ENCODE data around the gene FRMPD2.
"Not testable (repeated sequence)": the region's sequence is repeated elsewhere in the genome, so short reads cannot be mapped to it uniquely, and the experiment has no call there.

The FRMPD2 gene

DNA sequence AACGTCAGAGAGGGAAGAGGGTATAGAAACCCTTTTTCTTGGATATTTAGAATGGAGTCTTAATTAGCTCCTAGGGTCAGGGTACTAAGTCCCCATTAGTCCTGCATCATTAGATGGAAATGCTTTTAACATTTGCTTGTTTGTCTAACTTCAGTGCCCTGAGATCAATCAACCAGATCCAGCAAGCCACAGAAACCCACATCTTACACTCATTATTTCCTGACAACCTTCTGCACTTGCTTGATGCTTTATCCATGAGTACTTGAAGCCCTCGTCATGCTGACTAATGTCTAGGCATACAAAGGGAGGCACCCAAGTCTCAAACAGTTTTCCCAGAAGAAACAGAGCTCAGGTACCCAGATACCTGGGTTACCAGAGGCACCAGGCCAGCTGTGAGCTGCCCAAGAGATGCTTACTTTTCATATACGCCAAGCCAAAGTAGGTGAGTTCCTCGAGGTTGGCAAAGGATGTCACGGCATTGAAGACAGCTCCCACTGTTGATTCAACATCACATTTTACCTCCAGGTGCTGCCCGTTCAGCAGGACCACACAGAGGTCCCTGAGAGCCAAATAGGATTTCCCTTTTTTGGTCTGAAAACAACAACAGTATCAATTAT, 42.7 kb downstream of the FRMPD2 start:
- DNase-seq (ENCODE audit: low spot score) = no peak

DNA sequence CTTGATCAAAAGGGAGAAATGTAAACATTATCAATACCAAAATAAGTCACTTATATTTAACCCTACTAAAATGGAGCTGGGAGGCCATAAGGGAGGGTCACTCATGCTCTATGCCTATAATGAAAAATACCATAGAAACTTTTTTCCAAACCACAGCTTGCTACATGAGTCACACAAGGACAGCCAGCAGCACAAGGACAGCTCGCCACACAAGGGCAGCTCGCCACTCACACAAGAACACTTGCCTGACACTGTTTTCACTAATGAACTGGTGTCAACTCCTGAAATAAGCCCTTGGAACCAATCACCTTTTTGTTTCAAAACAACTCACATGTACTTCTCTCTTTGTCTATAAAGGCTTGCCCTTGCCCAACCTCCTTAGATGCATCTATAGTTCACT, 43.3 kb downstream of the FRMPD2 start:
- peak; percentile 55 for DNase-seq (ENCODE audit: low spot score)

DNA sequence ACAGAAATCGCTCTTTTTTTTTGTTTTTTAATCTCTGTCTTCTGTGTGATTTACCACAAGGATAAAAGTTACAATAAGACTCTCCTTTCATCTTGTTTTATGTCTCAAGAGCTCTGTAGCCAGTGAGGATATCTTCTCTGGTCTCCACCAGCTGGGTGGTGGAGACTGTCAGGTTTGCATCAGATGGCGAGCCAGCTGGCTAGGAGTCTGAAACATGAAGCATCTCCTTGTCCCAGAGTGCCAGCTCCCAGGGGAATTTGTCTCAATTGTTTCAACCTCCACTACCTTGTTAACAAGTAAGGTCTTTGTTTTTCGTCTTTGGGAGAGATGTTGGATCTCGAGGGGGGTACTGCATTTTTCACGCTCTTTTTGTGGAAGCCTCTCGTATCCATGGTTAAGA, 47.3 kb downstream of the FRMPD2 start:
- DNase-seq (ENCODE audit: low spot score) = no peak

DNA sequence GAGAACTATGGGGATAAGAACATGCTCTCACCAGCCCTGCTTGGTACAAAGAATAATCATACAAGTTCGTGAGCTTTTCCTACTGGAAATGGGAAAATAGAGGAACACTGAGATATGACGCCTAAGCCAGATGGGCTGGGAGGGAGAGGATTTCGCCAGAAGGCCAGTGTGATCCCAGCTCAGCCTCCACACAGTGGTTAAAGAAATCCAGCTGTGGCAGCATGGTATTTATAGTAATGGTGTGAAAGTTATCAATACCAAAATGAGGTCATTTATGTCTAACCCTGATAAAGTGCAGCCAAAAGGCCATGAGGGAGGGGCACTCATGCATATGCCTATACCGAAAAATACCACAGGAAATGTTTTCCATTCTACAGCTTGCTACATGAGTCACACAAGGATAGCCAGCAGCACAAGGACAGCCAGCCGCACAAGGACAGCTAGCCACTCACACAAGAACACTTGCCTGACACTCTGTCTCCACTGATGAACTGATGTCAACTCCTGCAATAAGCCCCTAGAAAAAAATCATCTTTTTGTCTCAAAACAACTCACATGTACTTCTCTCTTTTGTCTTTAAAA, 49.4 kb downstream of the FRMPD2 start:
- peak; percentile 46 for DNase-seq (ENCODE audit: low spot score)

DNA sequence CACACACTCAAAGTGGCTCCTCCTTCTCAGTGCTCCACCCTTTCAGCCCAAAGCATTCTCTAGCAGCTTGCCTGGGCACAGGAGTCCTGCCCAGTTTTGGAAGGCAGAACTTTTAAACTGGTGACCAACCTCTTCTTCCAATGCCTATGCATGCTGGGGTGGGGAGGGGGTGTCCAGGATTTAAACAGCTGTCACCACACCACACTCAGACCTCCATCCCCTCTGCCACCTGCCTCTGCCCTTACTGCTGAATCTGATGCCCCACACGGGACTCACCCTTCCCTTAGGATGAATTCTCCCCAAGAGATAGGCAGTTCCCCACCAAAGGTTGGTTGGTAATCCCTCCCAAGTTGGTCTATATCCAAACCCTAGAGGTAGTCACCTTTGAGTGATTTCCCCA, 50.2 kb downstream of the FRMPD2 start:
- no peak for DNase-seq (ENCODE audit: low spot score)

DNA sequence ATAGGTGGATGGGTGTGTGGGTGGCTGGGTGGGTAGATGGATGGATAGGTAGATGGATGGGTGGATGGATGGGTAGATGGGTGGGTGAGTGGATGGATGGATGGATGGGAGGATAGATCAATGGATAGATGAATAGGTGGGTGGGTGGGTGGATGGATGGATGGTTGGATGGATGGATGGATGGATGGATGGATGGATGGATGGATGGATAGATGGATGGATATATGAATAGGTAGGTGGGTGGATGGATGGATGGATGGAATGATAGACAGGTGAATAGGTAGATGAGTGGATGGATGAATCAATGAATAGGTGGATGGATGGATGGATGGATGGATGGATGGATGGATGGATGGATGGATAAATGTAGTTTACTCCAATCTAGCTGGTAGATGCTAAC, 52.7 kb downstream of the FRMPD2 start:
- DNase-seq (ENCODE audit: low spot score) = no peak

DNA sequence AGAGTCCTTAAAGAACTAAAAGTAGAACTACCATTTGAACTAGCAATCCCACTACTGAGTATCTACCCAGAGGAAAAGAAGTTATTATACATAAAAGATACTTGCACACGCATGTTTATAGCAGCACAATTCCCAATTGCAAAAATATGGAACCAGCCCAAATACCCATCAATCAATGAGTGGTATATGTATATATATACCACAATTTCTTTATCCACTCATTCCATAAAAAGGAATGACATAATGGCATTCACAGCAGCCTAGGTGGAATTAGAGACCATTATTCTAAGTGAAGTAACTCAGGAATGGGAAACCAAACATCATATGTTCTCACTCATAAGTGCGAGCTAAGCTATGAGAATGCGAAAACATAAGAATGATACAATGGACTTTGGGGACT, 53.5 kb downstream of the FRMPD2 start:
- DNase-seq (ENCODE audit: low spot score) = not testable (repeated sequence)

DNA sequence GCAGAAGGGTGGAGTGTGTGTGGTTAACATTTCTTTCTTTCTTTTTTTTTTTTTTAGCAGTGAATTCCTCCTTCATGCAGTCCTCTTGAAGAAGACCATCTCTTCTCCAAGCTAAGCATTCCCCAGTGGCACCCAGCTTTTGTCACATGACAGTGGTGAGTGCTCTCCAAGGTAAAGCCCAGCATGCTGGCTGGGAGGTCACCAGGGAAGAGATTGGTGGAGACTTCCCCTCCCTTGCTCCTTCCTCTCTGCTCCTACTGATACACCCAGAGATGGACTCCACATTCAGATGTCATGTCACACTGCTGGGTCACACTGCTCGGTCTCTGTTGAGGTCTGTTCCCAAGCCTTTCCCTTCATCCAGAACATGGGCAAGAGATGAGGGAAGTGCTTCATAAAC, 55.3 kb downstream of the FRMPD2 start:
- DNase-seq (ENCODE audit: low spot score) = no peak

DNA sequence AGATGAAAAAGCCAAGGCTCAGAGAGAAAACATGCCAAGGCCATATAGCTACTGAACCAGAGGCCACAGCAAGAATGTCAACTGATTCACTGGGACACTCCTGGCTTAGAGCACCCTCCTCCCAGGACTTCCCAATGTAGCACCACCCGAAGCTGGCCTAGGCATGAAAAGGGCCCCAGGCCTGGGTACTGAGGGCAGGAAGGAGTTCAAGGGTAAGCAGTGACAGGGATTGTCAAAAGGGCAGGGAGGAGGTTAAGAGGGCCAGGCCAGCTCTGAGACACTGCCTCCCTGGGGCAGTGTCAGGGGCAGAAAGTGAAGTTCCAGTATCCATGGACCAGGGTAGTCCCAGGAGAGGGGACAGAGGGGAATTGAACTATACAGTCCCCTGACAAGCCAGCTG, 57.8 kb downstream of the FRMPD2 start:
- no peak for DNase-seq (ENCODE audit: low spot score)

DNA sequence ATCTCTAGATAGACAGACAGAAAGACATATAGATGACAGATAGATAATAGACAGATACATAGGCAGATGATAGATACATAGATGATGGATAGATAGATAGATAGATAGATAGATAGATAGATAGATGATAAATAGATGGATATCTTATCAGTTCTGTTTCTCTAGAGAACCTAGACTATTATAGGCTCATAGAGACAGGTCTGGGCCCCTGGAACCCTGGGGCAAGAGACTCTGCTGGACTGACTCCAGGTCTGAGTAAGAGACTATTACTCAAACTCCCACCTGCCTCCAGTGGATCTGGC, 58.3 kb downstream of the FRMPD2 start:
- DNase-seq (ENCODE audit: low spot score) = no peak

DNA sequence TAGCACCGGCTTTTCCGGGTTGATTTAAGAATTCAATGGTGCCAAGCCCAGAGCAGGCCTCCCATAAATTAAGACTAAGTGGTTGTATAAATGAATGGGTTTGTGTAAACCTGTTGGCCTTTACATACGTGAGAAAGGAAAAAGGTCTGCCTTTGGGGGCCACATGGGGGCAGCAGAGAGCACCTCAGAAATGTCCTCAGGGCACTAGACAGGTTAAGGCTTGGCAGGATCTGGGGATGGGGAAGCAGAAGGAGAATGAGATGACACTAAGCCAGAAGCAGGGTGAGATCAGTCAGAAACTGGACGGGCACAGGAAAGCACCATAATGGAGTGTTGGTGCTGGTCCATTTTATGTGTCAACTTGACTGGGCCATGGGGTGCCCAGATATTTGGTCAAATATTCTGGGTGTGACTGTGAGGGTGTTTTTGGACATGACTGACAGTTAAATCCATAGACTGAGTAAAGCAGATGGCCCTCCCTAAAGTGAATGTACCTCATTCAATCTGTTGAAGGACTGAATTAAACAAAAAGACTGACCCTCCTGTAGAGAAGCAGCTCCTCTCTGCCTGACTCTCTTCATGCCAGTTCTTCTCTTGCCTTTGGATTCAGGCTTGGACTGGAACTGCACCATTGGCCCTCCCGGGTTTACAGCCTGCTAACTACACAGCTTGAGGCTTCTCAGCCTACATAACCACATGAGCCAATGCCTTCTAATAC, 58.9 kb downstream of the FRMPD2 start:
- peak; percentile 24 for DNase-seq (ENCODE audit: low spot score)

DNA sequence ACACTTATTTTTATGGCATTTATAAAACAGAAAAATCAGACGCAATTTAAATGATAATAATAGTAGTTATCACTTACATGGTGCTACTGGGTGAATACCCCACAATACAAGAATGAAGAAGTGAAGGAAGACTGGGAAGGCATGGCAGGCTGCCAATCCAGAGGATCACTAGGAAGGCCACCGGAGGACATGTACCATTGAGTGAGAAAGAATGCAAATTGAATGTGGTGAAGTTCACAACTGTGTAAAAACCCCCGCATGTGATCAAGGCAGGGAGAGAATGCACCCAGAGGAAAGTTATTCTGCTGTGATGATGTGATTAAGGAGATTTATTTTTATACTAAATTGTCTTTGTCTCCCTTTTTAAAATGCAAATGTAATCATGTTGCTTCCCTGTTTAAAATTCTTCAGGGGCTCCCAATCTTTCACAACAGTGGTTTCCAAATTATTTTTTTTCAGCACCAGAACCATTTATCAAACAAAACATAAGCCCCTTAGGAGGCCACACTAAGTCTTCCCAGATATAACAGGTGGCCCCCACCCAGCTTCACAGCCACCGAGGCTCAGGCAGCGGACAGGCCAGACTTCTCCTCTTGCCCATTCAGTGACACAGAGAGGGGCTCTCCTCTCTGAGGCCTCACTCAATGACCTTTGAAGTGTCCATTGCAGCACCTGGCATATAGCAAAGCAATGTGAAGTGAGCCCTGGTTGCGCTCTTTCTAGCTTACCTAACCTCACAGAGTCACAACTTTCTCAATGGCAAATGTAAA, 59.6 kb downstream of the FRMPD2 start:
- DNase-seq (ENCODE audit: low spot score) = no peak

DNA sequence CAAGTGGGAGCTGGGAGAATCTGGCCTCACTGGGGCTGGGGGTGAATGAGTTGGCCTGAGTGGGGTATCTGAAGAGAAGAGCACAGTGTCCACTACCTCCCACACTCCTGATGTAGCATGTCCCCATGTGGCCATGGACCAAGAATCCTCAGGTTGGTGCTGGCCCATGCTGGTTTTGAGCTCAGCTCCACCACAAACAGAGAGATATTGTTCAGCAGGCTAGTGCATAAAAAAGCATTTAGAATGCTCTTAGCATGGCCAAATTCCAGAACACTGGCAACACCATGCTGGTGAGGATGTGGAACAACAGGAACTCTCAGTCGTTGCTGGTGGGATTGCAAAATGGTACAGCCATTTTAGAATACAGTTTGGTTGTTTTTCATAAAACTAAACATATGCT, 61.4 kb downstream of the FRMPD2 start:
- no peak for DNase-seq (ENCODE audit: low spot score)

DNA sequence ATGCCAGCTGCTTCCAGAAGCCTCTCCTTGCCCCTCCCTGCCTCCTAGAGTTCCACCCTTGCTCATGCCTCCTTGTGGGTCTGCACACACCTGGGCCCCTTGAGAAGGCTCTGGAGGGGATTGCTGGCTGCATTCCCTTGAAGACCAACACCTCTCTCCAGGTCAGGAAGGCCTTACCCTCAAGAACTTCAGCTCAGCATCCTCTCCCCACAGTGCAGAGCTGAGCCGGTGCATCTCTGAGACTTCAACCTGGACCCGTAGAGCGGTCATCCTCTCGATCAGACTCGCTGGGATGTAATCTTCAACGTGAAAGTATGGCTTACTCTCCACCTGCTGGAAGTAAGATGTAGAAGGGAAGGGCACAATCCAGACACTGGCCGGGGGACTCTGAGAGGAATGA, 62.7 kb downstream of the FRMPD2 start:
- no peak for DNase-seq (ENCODE audit: low spot score)

DNA sequence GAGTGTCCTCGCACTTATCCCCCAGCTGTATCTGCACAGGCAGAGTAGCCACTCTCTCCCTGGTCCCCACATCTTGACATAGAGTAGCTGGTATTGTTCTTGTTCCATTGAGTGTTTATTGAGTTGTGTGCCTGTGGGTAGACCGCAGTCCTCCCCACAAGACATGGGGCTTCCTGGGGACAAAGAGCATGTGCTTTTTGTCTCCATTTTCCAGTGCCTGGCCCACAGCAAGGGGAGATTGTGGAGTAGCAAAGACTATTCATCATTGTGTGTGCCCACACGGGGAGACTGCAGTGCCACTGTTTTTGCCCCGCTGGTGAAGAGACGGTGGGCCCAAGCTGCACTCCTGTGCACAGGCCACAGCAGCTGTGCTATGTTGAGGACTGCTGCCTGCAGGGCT, 63.5 kb downstream of the FRMPD2 start:
- no peak for DNase-seq (ENCODE audit: low spot score)

DNA sequence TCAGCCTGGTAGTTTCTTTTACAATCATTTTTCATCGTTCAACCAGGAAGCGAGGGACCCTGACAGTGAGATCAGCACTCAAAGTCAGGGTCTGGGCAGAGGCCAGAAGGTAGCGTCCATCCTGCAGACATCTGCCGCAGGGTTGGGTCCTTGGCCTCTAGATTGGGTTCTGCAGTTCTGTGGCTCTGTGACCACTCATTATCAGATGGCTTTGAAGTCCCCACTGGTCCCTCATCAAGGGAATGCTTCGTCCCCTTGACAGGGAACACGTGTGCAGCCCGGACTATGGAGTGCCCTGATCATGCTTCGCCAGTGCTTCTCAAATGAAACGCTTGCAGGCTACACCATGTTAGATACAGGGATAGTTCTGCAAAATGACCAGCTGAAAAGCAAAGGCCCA, 64.1 kb downstream of the FRMPD2 start:
- DNase-seq (ENCODE audit: low spot score) = no peak

DNA sequence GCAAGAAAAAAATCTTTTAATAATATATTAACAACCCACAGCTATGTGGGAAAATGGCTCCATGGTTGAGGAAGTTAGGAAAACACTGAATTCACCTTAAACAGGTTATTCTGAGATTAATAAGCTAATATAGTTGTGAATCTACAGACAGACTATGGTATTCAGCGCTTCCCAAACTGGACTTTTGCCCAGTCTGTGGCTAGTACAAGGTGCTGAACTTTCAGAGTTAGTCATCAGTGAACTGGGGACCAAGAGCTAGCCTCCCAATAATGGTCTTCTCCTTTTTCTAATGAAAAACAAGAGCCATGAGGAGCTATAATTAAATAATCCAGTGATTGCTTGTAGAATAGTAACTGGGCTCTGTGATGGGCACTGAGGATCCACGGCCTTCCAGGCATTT, 65.3 kb downstream of the FRMPD2 start:
- no peak for DNase-seq (ENCODE audit: low spot score)

DNA sequence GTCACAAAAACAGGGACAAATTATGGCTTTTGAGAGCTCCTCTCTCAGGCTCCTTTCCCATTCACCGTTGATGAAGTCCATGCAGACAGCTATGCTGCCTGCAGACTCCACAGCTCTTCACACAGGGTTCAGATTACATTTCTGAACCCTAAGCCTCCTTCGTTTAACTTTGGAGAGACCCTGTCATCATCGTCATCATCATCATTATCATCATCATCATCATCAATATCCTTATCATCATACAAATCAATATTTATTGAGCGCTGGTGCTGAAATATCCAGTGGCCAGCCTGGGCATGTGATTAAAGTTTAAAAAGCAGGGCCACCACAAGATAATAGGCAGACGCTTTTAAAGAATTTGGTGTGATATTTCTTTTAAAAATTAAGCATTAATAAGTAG, 66.6 kb downstream of the FRMPD2 start:
- no peak for DNase-seq (ENCODE audit: low spot score)

DNA sequence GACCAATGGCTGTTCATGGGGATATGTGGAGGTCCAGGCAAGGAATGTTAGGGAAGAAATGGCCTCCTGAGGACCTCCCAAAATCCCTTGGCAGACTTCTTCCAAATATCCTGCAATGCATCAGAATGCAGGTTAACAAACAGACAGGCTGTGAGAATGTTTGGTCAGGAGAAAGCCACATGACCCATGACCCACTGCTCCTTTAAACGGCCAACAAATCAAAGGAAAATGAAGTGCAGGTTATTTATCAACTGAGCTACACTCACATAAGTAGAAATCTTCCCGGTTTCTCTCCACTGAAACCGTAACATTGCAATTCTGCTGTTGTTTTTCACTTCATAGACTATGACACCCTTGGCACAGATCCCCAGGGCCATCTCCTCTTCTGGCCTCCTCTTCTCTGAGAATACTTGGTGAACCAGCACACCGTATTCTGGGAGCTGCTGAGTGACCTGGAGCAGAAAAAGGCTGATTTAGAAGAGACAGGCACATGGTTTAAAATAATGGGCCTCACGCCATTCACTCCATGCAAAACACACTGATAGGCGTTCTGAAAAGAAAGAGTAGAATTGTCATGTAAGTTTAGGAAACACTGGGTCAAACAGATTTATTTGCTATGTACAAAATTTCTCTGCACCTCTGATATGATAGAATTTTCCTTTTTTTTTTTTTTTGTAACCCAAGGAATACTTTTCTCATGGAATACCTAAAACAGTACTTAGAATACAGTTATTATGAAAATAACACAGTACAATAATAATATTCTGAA, 67.8 kb downstream of the FRMPD2 start:
- DNase-seq (ENCODE audit: low spot score) = no peak

DNA sequence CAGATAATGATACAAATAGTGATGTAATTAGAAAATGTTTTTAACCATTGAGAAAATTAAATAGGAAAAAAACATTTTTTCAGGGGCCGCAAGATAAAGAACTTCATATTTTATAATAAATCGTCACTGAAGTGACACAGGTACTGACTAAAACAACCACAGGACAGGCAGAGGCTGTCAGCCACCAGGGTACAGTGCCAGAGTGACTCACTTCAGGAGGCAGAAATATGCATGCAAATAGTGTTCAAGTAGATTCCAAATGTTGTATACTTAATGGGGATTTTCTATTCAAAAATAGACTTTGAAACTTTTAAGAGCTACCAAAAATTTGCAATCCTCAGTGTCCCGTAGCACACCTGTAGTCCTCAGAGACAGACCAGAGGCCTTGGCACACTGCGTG, 68.6 kb downstream of the FRMPD2 start:
- DNase-seq (ENCODE audit: low spot score) = no peak

DNA sequence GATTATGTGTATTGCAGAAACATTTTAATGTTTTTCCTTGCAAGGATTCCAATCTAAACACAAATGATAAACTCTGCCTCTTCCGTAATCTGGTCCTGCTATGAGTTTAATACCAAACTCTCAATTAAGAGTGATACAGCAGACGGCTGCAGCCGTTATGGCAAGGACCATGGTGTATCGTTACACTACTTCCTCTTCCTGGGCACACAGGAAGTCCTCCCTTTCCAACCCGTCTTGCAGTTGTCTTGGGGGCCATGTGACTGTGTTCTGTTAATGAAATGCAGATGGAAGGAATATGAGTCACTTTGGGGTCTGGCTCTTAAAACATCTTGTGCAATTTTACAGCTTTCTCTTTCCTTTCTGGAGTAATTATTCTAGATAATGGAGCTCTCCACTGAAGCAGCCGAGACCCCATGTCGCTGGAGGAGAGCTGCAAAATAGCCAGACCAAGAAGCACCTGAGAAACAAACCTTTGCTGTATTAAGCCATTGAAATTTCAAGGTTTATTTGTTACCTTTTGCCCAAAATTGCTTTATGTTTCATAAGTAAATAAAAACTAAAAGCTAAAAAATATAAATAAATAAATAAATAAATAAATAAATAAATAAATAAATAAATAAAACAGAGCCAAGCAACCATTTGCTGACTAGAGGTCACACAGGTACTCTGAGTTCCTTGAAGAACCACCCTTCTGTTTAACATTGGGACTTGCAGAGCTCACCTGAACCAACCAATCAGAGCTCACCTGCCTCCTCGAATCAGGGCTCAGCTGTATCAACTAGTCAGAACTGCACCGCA, 74.7 kb downstream of the FRMPD2 start:
- DNase-seq (ENCODE audit: low spot score) = no peak

Measured in SW480 (cell line).